Upper lobe of right lung (tissue), 1 donor: Measurements from ENCODE around the gene STXBP3. TPM values are rescaled to one million over a fixed set of nuclear protein-coding genes. Genes with fewer than 3 reads are reported as not detected.

Experiments
- ATAC-seq: fragments of 200-7000 bp; cut with Tn5 transposase; one replicate; pipeline ENCODE4 v1.9.1; 2020; ENCODE audit warnings: mild to moderate bottlenecking, moderate library complexity
- DNase-seq: peaks from one replicate; pipeline ENCODE4 v3.0.0-alpha.2; 2020
- H3K27ac ChIP-seq: fragments of 200-600 bp; one replicate; pipeline ENCODE4 v1.8.0; 2022
- H3K27me3 ChIP-seq: fragments of 200-600 bp; one replicate; pipeline ENCODE4 v1.8.0; 2022; ENCODE audit warnings: mild to moderate bottlenecking
- H3K36me3 ChIP-seq: fragments of 200-600 bp; one replicate; pipeline ENCODE4 v1.8.0; 2022
- H3K4me1 ChIP-seq: fragments of 200-600 bp; one replicate; pipeline ENCODE4 v1.8.0; 2022
- H3K4me3 ChIP-seq: fragments of 200-600 bp; one replicate; pipeline ENCODE4 v1.8.0; 2022; ENCODE audit warnings: mild to moderate bottlenecking
- H3K9me3 ChIP-seq: fragments of 200-600 bp; one replicate; pipeline ENCODE4 v1.8.0; 2022
- intact Hi-C: fragments of 100-400 bp; cut with DNase I; formaldehyde crosslinking; loops from one replicate; pipeline ENCODE4 v1.11.0; 2022
- total RNA-seq: library from RNA; stranded (reverse); fragmentation: NEBNext Ultra II Directional; extraction: Animal tissue kit (Norgen Biotek cat#: 25700); gene quantifications from one replicate; pipeline ENCODE4 v1.2.1, GENCODE V29; 2021
- TF ChIP-seq, protein P1 (sequence below): fragments of 200-600 bp; IDR thresholded peaks from one replicate; pipeline ENCODE4 v1.8.0; 2022; ENCODE audit warnings: antibody characterized with exemption
- donor health status: DM: no; HTN: yes; CAD: no; lungs with severe emphysema.

The STXBP3 gene
- total RNA-seq, 1 donor from 2014 or later, result 54.1 TPM

- TF ChIP-seq, protein P1, sequence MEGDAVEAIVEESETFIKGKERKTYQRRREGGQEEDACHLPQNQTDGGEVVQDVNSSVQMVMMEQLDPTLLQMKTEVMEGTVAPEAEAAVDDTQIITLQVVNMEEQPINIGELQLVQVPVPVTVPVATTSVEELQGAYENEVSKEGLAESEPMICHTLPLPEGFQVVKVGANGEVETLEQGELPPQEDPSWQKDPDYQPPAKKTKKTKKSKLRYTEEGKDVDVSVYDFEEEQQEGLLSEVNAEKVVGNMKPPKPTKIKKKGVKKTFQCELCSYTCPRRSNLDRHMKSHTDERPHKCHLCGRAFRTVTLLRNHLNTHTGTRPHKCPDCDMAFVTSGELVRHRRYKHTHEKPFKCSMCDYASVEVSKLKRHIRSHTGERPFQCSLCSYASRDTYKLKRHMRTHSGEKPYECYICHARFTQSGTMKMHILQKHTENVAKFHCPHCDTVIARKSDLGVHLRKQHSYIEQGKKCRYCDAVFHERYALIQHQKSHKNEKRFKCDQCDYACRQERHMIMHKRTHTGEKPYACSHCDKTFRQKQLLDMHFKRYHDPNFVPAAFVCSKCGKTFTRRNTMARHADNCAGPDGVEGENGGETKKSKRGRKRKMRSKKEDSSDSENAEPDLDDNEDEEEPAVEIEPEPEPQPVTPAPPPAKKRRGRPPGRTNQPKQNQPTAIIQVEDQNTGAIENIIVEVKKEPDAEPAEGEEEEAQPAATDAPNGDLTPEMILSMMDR, result no peak
- Histone ChIP-seq H3K9me3 (no peaks in the 10 kb centered on the region), H3K4me1 (peaks cover 25% of the 10 kb centered on the region), H3K4me3 (no peak overlapping the region), H3K27me3 (no peaks in the 10 kb centered on the region), H3K27ac (peak overlapping the region; percentile 73), H3K36me3 (no peaks in the 10 kb centered on the region)
- intact Hi-C loops, result loop anchor here (10.0 kb wide), 1 partner anchor 65 kb away; no protein-coding TSS in a partner anchor
- ATAC-seq, result no peak
- DNase-seq, result no peak
Observed at GRCh38 chr1:108829498-108829916, 83.0 kb downstream of the STXBP3 start.

DNA sequence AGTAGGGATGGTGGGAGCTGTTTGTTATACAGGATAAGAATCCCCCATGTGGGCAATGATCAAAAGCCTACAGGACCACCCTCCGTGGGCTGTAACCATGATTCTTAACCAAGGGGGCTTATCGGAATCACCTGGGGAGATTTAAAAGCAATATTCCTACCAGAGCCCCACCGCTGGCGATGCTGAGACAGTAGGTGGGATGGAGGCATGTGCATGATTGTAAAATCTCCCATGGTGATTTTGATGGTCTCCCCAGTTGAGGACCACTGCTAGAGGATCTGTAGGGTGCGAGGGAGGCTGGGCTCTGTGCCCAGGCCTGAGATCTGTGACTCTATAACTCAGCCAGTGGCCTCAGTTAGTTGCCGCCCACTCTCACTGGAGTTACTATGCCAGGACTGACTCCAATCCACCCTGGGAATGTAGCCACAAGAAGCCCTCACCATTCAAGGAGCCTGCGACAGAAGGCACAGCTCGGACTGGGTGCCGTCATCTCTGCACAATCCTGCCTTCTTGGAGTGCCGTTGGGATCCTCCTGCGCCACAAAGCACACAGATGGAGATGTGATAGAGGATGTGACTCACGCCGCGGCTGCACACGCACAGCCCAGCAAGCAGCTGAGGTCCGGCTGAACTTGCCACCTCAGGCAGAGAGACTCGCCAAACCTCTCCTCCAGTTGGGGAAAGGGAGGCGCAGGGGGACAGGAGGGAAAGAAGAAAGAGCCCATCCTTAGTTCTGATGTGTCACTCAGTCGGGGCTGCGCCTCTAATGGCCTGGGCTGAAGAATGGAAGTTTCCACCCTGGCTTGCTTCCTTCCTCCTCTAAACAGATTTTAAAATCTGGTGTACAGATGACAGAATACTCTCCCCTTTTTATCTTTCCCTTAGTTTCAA, 83.9 kb downstream of the STXBP3 start:
- Histone ChIP-seq H3K4me1 (peaks cover 25% of the 10 kb centered on the region), H3K4me3 (peak overlapping the region; percentile 2), H3K36me3 (no peaks in the 10 kb centered on the region), H3K9me3 (no peaks in the 10 kb centered on the region), H3K27me3 (no peaks in the 10 kb centered on the region), H3K27ac (peak overlapping the region; percentile 73)
- intact Hi-C loops, result no loop called here
- TF ChIP-seq, protein P1, result no peak
- ATAC-seq, result peak; percentile 77
- DNase-seq, result no peak

- no peak overlapping the region for H3K4me3 ChIP-seq
- TF ChIP-seq, protein P1, result no peak
- no peaks in the 10 kb centered on the region for H3K9me3 ChIP-seq
- H3K27ac ChIP-seq, result peak overlapping the region; percentile 73
- ATAC-seq (no peak), DNase-seq (no peak)
- H3K36me3 ChIP-seq, result no peaks in the 10 kb centered on the region
- H3K4me1 ChIP-seq, result peaks cover 25% of the 10 kb centered on the region
- no peaks in the 10 kb centered on the region for H3K27me3 ChIP-seq
- intact Hi-C loops, result no loop called here
Observed at GRCh38 chr1:108831225-108831624, 84.8 kb downstream of the STXBP3 start.

- DNase-seq, result no peak
- Histone ChIP-seq H3K27ac (no peak overlapping the region), H3K27me3 (no peaks in the 10 kb centered on the region), H3K4me1 (peaks cover 25% of the 10 kb centered on the region), H3K36me3 (no peaks in the 10 kb centered on the region), H3K9me3 (no peaks in the 10 kb centered on the region), H3K4me3 (no peak overlapping the region)
- no peak for ATAC-seq
- TF ChIP-seq, protein P1, result no peak
- intact Hi-C loops, result no loop called here
Observed at GRCh38 chr1:108832929-108833328, 86.5 kb downstream of the STXBP3 start.

- Histone ChIP-seq H3K27me3 (no peaks in the 10 kb centered on the region), H3K9me3 (no peaks in the 10 kb centered on the region), H3K27ac (no peak overlapping the region), H3K4me1 (no peaks in the 10 kb centered on the region), H3K36me3 (no peaks in the 10 kb centered on the region), H3K4me3 (no peak overlapping the region)
- ATAC-seq (no peak), DNase-seq (no peak)
- intact Hi-C loops, result no loop called here
- TF ChIP-seq, protein P1, result no peak
Observed at GRCh38 chr1:108841703-108842102, 95.2 kb downstream of the STXBP3 start.
